NCI-H524 (cell line): ENCODE data around the gene DVL2.

Experiments used
- DNase-seq, 2 experiments: peaks; one replicate each; lab custom pipeline; 2025; lab: John Stamatoyannopoulos, UW

DVL2 gene

GRCh38 chr17:7234083-7234951 is at the start of gene DVL2:
Gene DVL2, minus strand, starts transcription at chr17:7234517. Its CDS starts 255 bp downstream, at chr17:7234262.
- DNase-seq = peak; percentile 53 to 64

GRCh38 chr17:7283471-7284216 is 49.3 kb upstream of the DVL2 start:
- no peak for DNase-seq

DNA sequence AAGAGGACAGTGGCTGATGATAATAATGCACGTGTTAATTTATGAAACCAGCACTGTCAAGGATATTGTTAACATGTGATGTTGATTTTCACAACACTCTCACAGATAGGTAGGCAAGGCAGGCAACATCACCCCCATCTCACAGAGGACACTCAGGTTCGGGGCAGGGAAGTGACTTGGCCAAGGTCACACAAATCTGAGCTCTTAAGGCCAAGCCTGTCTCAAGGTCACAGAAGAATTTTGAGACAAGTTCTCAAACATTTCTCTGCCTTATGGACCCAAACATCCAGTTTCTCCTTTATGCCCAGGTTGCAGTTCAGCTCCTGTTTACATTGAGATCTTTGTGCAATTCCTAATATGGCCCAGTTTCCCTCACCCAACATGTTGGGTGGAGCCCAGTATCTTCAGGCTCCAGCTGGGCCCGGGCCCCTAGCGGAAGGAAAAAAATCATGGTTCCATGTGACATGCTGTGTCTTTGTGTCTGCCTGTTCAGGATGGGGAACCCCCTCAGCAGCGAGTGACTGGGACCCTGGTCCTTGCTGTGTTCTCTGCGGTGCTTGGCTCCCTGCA is 48.5 kb upstream of the DVL2 start:
- DNase-seq = no peak

DNA sequence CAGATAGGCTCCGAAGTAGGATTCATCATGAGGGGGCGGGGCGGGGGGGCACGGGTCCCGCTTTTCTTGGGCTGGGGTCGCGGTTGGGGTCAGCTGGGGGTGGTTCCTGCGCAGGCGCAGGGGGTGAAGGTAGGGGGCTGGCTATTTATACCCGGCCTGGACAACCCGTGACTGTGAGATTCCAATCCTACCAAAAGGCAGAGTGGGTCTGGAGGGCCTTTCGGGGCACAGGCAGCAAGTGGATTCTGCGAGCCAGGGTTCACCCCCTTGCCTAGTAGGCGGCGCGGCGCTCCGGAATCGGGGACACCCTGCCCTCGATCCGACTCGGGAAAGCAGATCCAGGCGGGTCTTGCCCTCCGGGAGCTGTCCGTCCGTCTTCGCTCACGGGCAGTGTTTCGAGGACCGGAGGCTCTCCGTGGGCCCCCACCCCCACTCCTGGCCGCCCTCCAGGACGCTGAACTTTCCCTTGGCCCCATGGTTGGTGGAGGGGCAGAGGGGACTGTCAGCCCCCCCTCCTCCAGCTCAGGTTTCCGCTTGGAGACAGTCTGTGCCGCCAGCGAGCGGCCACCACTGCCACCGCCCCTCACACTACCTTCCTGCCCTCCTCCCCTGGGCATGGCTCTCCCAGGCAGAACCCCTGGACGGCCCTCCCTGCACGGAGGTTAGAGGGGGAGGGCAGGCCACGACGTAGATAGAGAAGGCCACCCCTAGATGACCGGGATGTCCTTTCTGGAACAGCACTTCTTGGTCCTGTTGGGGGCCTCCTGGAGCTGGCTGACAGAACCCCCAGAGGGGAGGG is 47.8 kb upstream of the DVL2 start:
- DNase-seq = no peak

- peak; percentile 55 to 83 for DNase-seq
Measured at GRCh38 chr17:7281074-7281952, 47.0 kb upstream of the DVL2 start, which contains the start of gene SLC2A4. Gene SLC2A4, plus strand, starts transcription at chr17:7281718. Its CDS starts 217 bp downstream, at chr17:7281935.

- DNase-seq = peak; percentile 49 to 71
Measured at GRCh38 chr17:7280519-7281073, 46.3 kb upstream of the DVL2 start.

- no peak for DNase-seq
Measured at GRCh38 chr17:7279448-7279847, 45.1 kb upstream of the DVL2 start.

GRCh38 chr17:7266784-7267183 is 32.5 kb upstream of the DVL2 start:
- DNase-seq = no peak

DNA sequence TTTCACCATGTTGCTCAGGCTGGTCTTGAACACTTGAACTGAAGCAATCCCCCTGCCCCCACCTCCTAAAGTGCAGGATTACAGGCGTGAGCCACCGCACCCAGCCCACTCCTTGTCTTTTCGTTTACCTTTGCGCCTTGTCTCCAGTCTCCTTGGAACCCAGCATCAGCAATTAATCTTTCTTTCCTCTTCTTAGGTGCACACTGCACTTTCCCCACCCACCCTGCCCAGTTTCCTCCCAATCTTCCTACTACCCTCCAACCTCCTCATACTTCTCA is 29.4 kb upstream of the DVL2 start:
- DNase-seq = no peak

GRCh38 chr17:7262935-7263800 is 28.9 kb upstream of the DVL2 start:
- DNase-seq = no peak

- DNase-seq = no peak
Measured at GRCh38 chr17:7262192-7262934, 28.0 kb upstream of the DVL2 start, which contains the start of gene CLDN7. Gene CLDN7, minus strand, starts transcription at chr17:7262478. Its CDS starts 435 bp downstream, at chr17:7262043.

DNA sequence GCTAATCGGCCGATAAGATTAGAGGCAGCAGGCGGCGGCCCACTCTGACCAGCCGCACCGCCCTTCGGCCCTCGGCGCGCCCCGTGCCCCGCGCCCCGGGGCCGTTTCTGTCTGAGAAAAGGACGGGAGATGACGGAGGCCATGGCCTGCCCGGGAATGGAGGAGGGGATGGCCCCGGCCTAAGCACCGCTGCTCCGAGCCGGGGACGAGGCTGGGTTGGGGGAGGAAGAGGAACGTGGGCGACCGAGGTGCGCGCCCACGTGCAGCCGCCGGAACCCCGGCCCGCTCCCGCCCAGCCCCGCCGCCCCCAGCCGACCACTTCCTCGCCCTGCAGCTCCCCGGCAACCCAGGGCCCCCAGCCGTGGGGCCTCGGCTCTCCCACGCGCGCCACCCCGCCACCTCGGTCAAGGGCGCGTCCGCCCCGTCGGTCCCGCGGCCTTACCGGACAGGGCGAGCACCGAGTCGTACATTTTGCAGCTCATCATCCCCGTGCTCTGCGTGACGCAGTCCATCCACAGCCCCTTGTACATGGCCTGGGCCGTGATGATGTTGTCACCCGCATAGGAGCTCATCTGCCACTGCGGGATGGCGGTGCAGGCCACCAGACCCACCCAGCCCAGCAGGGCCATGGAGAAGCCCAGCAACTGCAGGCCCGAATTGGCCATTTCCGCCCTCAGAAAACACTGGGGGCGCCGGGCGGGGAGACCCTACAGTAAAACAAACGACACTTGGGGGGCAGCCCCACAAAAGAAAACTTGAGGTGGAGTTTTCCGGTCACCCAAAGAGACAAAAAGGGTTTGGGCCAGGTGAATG is 27.3 kb upstream of the DVL2 start:
- no peak for DNase-seq

DNA sequence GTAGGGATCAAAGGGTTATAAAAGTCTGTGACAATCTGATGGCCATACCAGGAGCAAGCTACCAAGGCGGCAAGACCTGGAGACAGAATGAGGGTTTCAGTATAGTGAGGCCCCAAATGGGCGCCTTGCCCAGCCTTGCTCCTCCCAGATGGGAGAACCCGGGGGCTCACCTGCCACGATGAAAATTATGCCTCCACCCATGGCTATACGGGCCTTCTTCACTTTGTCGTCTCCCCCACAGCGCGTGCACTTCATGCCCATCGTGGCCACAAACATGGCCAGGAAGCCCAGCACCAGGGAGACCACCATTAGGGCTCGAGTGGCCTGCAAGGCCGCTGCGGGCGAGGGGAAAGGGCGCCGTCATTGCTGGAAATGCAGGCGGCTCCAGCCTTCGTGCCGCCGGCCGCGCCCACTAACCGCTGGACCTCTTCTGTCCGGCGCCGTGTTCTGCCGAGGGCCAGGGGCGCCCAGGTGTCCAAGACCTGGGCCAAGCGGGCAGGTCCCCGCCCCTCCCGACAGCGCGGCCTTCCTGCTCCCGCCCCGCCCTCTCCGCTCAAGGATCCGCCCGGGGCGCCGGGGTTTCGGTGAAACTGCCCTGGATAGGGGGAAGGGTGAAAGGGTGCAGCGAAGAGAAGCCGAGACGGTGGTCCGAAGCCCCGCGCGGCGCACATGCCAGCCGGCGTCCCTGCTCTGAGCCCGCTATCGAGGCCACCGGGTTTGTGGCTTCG is 26.5 kb upstream of the DVL2 start:
- no peak for DNase-seq

DNA sequence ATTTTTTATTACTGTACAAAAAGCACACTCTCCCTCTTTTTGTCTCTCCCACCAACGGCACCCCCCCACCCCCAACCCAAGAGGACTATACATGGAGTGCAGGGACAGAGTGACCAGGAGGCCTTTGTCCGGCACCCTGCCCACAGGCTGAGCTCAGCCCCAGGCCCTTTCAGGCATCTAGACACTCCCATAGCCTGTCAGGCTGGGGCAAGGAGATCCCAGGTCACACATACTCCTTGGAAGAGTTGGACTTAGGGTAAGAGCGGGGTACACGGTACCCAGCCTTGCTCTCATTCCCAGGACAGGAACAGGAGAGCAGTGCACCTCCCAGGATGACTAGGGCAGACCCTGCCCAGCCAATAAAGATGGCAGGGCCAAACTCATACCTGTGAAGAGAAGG is 25.8 kb upstream of the DVL2 start:
- no peak for DNase-seq

GRCh38 chr17:7259555-7259889 is 25.2 kb upstream of the DVL2 start:
- DNase-seq = no peak

- DNase-seq = no peak
Measured at GRCh38 chr17:7258731-7259554, 24.6 kb upstream of the DVL2 start.
